ENCODE results near the gene FOXN1. TPM values are rescaled to one million over a fixed set of nuclear protein-coding genes. Genes with fewer than 3 reads are reported as not detected.
A peak's percentile ranks its signal among the peaks of the same experiment; 100 is the strongest.

FOXN1 gene
- total RNA-seq, 1 donor from 2014 or later: not detected

DNA sequence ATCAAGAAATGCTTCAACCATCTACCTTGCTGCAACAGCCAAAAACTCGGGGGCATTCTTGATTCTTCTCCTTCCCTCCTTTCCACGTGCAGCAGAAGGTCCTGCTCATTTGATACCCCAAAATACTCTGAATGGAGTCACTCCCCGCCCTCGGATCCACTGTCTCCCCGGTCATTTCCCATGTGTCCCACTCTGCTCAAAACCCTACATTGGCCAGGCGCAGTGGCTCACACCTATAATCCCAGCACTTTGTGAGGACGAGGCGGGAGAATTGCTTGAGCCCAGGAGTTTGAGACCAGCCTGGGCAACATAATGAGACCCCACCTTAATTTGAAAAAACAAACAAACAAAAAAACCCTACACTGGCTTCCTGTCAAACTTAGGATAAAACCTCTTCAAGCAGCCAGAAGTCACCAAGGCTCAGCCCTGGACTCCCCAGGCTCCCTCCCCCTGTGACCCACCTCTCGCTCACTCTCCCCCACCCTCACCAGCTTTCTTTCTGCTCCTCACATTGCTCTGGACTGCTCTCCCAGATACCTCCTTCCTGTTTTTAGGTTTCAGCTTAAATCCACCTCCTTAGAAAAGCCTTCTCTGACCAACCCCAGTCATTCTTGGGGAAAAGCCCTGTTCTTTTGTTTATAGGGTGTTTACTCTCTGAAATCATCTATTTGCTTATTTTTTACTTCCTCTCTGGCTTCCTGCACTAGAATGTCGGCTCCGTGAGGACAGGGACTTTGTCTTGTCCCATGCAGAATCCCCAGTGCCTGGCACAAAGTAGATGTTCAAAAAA lies 29.9 kb upstream of the FOXN1 start:
- intact Hi-C loops (cut with DNase I): no loop called here
- DNase-seq (ENCODE audit: low spot score): peak; percentile 59

DNA sequence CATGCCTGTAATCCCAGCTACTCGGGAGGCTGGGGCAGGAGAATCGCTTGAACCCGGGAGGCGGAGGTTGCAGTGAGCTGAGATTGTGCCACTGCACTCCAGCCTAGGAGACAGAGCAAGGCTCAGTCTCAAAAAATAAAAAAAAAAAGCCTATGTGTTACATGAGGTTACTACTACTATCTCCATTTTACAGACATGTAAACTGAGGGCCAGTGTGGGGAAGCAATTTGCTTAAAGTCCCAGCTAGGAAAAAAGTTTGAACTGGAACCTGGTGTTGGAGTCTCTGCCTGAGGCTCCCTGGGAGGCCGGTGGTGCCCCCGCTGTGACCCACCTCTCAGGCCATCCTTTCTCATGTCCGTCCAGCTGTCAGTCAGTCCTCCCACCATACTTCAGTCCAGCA lies 28.2 kb upstream of the FOXN1 start:
- no peak for DNase-seq (ENCODE audit: low spot score)
- intact Hi-C loops (cut with DNase I): no loop called here

DNA sequence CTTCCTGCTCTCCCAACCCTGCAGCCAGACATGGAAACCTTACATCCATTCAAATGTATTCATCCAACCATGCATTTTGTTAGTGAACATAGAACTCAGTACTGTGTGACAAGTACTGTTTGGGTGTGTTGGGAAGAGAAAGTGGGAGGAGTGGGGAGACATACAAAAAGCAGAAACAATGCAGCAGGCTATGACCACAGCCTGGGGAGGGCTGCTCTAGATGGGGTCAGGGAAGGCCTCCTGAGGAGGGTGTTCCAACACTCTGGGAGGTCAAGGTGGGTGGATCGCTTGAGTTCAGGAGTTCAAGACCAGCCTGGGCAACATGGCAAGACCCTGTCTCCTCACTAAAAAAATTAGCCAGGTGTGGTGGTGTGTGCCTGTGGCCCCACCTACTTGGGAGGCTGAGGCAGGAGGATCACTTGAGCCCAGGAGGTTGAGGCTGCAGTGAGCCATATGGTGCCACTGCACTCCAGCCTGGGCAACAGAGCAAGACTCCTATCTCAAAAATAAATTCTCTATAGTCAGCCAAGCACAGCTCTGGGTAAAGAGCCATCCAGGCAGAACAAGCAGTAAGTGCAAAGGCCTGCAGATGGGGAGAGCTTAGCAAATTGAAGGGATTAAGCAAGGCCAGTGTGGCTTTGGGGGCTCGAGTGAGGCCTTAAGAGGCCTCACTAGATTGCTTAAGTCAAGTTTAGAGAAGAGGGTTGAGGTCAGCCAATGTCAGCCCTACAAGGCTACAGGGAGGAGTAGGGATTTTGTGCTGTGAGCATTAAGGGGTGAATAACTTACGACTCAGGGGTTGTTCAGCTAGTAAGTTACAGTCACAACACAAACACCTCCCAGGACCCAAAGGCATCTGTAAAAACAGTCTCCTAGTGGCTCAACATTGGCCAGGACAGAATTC lies 27.2 kb upstream of the FOXN1 start:
- intact Hi-C loops (cut with DNase I): no loop called here
- DNase-seq (ENCODE audit: low spot score): peak; percentile 19

DNA sequence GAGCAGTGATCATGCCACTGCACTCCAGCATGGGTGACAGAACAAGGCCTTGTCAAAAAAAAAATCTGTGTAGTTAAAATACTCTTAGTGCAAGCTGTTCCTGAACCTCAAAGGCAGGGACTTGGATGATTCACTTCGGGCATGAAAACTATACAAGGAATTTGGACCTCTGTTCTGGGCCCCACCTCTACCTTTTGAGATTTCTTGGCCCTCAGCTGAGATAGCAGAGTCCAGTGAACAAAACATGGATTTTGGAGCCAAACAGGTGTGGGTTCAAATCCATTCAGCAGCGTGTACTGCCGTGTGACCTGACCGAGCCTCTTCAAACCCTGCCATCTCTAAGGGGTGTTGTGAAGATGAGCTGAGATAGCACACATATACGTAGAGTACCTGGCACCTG lies 25.9 kb upstream of the FOXN1 start:
- DNase-seq (ENCODE audit: low spot score): no peak

DNA sequence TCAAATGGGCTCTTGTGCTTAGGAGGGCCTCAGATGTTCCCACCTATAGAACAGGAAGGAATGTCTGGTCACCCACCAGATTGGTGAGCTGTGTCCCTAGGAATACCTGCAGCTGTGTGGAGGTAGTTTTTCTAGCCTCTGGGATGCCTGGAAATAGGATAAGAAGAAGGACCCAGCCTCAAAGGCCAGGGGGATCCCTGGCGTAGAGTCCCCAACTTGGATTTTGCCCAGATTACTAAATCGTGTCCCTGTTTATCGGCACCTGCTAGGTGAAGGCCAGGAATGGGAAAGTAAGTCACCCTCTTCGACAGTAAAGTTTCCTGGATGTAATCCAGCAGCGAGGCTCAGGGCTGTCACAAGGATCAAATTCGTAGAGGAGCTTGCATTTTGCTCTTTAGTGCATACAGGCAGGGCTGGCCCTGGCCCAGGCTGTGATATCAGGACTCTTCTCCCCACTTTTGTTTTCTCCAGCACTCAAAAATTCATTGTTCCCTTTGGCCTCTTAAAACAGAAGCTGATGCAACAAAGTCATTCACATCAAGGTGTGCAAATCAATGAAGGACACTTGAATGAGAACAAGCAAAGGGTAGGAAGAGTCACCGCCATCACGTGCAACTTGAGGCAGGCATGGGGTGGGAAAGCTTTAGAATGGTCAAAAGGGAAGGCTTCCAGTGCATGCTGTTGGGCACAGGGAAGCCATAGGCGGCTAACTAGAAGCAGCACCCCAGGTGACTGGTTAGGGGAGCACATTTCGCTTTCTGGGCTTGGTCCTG lies 25.2 kb upstream of the FOXN1 start:
- DNase-seq (ENCODE audit: low spot score): no peak
- intact Hi-C loops (cut with DNase I): no loop called here

More for the DNA sequence above, 25.9 kb upstream of the FOXN1 start:
- intact Hi-C loops (cut with DNase I): no loop called here

DNA sequence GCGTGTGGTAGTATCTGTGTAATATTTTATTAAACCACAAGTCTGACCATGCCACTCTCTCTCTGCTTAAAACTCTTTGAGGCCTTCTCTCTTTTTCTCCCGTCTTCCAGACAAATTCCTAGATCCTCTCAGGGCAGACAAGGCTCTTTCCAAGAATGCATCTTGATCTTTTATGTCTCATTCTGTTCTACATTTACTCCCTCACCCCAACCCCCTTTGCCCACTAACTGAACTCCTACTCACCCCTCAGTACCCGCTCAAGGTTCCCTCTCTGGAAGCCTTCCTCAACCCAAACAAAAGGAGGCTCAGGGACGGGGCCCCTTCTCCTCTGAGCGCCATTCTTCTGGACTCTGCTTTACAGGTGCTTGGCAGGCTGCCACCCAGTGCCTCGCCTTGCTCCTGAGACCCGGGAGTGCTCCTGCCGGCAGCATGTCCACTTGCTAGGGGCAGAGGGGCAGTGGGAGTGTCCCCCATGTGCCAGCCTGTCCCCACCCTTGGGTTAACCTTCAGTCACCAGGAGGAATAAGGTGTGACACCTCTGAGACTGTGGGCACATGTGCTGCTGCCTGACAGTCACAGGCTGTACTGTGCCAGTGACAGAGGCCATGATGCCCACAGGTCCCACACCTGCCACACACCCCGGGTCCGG lies 23.5 kb upstream of the FOXN1 start:
- intact Hi-C loops (cut with DNase I): no loop called here

DNA sequence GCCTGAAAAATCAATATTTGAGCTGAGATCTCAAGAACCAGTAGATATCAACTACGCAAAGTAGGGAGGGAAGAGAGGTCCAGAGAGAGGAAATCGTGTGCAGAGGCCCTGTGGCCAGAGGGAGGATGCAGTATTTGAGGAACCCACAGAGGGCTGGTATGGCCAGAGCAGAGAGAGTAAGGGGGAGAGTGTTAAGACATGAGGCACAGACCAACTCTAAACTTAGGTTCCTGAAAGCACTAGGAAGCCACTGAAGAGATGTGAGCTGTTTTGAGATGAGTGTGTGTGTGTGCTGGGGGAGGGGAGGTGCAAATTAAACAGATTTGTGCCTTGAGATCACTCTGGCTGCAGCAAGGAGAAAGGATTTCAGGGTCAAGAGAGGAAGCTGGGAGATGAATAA lies 21.9 kb upstream of the FOXN1 start:
- intact Hi-C loops (cut with DNase I): no loop called here
- no peak for DNase-seq (ENCODE audit: low spot score)

More for the DNA sequence above, 23.5 kb upstream of the FOXN1 start:
- no peak for DNase-seq (ENCODE audit: low spot score)

DNA sequence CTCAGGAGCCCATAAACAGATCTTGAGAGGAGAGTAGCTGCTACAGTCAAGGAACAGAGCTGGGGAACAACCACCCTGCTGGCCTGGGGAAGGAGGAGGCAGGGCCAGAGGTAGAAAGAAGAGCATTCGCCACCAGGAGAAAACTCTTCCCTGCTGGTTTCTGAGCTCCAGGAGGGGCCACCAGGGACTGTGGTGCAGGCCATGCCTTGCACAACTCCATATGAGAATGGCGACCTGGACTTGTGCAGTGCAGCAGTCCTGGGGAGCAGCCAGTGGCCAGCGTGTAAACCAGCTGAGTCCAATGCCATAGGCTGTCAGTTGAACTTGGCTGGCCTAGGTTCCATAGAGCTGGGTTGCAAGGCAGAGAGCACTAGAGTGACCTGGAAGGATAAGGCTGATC lies 21.1 kb upstream of the FOXN1 start:
- DNase-seq (ENCODE audit: low spot score): no peak
- intact Hi-C loops (cut with DNase I): no loop called here

DNA sequence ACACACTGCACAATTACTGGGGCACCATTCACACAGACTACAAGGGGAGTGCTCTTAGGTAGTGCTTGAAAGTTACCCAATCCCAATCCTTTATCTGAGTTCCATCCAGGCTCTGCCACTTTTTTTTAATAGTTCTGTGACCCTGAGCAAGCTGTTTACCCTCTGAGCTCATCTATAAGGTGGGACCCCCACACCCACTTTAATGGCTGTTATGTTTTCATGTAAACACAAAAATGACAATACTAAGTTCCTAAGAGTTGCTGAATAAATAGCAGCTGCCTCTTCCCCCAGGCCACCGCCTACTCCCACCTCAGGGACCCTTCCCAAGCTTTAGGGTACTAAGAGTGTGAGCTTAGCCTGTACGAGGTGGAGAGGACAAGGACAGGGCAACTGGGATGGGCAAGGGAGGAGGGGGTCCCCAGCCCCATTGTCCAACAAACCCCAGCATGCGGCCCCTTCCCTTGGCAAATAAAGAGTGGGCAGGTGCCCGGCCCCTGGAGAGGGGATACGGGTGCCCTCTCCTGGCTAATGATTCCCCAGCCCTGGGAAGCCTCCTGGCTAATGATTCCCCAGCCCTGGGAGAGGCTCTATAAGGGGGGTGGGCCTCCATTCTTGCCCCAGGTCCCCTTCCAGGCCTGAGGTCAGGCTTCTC lies 18.1 kb upstream of the FOXN1 start:
- no peak for DNase-seq (ENCODE audit: low spot score)
- intact Hi-C loops (cut with DNase I): no loop called here

DNA sequence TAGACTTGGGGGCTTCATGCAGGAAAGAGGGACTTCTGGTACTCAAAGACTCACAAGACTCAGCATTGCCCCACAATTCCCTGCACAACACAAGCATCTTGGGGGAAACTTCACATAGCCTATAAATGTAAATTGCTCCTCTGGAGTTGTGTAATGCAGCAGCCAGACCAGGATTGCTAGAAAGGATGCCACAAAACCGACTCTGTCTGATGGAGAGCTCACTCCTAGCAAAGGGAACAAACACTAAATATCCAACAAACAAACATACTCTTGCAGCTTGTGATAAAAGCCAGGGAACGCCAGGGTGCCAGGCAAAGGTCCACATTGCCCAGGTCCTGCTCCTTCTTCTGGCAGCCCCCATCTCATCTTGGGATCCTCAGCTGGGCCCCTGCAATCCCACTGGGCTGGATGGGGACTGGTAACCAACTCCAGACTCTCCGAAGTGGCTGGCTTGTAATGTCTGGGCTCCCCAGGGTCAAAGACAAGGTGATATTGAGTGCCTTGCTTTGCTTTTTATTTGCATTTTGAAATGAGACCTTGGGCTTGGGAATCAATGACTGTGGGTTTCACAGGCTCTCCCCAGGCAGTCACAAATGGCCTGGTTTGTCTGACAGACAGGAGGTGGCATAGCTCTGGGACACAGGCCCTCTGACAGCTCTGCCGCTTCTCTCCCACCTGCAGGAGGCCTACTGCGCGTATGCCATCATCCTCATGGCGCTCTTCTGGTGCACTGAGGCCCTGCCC lies 17.4 kb upstream of the FOXN1 start:
- intact Hi-C loops (cut with DNase I): no loop called here
- DNase-seq (ENCODE audit: low spot score): no peak

DNA sequence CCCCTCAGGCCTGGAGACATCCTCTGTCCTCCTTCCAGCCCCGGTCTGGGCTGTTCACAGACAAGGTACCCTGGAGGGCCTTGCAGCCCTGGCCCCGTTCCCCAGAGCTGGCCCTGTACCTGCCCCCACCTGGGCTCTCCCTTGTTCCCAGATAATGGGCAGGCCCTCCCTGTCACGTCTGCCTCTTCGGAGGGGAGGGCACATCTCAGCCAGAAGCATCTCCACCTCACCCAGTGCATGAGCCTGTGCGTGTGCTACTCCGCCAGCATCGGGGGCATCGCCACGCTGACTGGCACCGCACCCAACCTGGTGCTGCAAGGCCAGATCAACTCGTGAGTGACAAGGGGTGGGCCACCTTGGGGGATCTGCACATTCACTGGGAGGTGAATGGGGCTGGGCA lies 14.9 kb upstream of the FOXN1 start:
- intact Hi-C loops (cut with DNase I): no loop called here

DNA sequence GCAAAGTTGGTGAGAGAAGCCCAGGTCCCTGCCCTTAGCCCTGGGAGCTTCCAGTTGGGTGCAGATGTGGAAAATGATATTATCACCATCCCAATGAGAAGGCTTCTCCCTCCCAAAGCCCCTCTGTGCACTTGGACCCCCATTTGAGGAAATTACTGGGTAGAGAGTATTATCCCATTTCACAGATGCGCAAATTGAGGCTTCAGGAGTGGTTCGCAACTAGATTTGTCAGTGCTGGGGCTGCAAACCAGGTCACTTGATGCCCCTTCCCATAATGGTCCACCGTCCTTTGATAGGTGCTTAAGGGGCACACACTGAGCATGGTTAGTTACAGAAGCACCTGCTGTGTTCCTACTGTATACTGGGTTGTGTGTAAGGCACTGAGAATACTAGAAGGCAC lies 14.3 kb upstream of the FOXN1 start:
- intact Hi-C loops (cut with DNase I): no loop called here

More for the DNA sequence above, 14.9 kb upstream of the FOXN1 start:
- DNase-seq (ENCODE audit: low spot score): no peak

DNA sequence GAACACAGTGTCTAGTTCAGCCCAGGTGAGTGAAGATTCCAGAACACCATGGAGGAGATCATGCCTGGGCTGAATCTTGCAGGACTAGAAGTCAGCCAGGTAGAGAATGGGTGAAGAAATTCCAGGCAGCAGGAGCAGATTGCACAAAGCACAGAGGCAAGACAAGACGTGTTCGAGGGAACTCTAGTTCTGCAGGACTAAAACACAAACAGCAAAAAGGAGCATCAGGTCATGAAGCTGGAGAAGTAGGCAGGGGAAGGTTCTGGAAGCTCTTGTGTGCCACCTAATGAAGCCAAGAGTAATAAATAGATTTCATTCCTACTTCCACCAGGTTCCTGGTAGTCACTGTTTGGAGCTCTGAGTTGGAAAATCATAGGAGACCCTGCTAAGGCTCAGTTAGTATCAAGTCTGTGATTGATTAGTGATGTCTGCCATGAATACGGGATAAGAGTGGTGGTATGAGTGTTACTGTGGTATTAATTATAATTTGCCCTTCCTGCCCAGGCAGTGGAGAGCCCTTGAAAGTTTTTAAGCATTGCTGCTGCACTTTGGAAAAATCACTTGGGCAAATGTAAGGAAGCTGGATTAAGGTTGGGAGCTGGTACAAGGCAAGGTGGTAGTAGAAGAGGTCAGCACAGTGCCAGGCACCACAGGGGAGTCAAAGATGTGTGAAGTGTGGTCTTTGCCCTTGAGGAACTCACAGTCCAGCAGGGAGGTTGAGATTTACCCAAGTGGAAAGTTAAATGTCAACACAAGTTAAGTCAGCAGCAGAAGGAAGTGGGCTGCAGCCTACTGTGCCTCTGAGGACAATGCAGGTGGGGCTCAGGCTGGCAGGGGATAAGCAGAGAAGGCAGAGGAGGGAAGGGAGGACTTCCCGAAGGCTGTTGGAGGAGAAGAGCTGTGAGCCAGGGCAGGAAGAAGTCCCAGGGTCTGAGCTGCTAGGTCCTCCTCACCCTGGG lies 13.5 kb upstream of the FOXN1 start:
- intact Hi-C loops (cut with DNase I): no loop called here
- no peak for DNase-seq (ENCODE audit: low spot score)

More for the DNA sequence above, 14.3 kb upstream of the FOXN1 start:
- DNase-seq (ENCODE audit: low spot score): no peak

DNA sequence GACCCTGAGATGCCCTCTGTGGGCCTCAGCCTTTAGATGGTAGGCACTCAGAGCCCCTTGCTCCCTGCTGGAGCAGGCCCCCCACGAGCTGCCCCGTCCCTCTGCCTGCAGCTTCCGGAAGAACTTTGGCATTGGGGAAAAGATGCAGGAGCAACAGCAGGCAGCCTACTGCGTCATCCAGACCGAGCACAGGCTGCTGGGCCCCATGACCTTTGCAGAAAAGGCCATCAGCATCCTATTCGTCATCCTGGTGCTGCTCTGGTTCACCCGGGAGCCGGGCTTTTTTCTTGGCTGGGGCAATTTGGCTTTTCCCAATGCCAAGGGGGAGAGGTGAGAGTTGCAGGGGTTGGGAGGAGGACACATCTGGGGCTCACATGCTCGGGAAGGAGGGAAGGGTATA lies 12.7 kb upstream of the FOXN1 start:
- DNase-seq (ENCODE audit: low spot score): no peak
- intact Hi-C loops (cut with DNase I): no loop called here

DNA sequence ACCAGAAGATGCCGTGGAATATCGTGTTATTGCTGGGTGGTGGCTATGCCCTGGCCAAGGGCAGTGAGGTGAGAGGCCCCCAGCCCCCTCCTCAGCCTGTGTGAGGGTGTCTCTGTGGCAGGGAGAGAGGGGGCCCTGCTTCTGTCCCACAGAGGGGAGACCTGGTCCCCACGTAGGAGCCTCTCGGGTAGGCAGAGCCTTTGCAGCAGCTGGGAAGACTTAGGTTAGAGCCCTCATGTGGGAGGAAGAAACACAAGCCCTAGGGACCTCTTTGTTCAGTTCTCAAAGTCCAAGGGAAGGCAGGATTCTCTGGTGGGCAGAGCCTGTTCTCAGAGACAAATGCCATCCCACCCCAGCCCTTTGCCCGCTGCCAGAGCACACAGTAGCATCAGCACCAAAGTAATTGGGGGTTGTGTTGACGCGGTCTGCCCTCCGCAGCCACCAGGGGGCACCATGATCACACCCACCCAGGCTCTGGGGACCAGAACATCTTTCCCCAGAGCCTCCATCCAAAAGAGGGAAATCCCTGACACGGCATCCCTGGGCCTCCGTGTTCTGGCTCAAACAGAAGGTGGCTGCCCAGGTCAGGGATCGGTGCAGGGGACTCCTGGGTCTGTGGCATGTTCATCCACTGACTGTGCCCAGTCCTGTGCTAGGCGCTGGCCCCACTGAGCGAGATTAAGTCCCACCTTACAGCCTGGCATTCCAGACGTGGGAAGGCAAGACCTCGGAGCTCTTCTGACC lies 11.5 kb upstream of the FOXN1 start:
- intact Hi-C loops (cut with DNase I): loop anchor here (2.0 kb wide), 1 partner anchor 118 kb away; no protein-coding TSS in a partner anchor
- DNase-seq (ENCODE audit: low spot score): peak; percentile 88

DNA sequence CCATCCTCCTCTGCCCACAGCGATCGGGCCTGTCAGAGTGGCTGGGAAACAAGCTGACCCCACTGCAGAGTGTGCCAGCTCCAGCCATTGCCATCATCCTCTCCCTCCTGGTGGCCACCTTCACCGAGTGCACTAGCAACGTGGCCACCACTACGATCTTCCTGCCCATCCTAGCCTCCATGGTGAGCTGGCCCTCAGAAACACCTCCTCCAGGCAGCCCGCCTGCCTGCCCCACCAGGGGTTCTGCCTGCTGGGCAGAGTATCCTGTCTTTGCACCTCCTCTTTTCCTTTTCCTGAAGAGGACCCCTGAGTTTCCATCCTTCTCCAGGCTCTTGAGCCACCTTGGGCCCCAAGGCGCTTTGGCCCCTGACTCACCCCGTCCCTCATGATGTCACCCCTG lies 10.5 kb upstream of the FOXN1 start:
- DNase-seq (ENCODE audit: low spot score): no peak
- intact Hi-C loops (cut with DNase I): loop anchor here (2.0 kb wide), 2 partner anchors 43 to 117 kb away; no protein-coding TSS in a partner anchor

All from cardiac septum (tissue), 1 donor.